CD4-positive, alpha-beta T cell (primary cell): Measurements from ENCODE around the gene DBT. TPM values are rescaled to one million over a fixed set of nuclear protein-coding genes. Genes with fewer than 3 reads are reported as not detected.
A peak's percentile ranks its signal among the peaks of the same experiment; 100 is the strongest.
"Not testable (repeated sequence)": the region's sequence is repeated elsewhere in the genome, so short reads cannot be mapped to it uniquely, and the experiment has no call there.

Source experiments
- ATAC-seq: fragments of 200-7000 bp; cut with Tn5 transposase; one replicate; pipeline ENCODE4 v1.10.0; 2022; ENCODE audit warnings: mild to moderate bottlenecking; ENCODE audit not compliant: poor library complexity
- CTCF ChIA-PET: fragments of 350-600 bp; sonication (Branson Sonifier 250); formaldehyde crosslinking; loops from one replicate; lab custom pipeline; 2021; ENCODE audit warnings: antibody characterized with exemption, inconsistent platforms; lab: Charles Lee
- POLR2A ChIA-PET: fragments of 350-600 bp; sonication (Branson Sonifier 250); formaldehyde crosslinking; loops from one replicate; lab custom pipeline; 2021; ENCODE audit warnings: antibody characterized with exemption, inconsistent platforms; lab: Charles Lee
- DNase-seq, 14 experiments: peaks; one replicate each; pipeline ENCODE4 v3.0.0-alpha.2; 2013 to 2020; ENCODE audit warnings: mixed read lengths in 2 of 14
- H3K27ac ChIP-seq, 2 donors: one replicate each; pipeline versions ENCODE4 v1.5.1 to v1.7.0; 2013; ENCODE audit warnings: low read length in 2 of 2, low read depth in 1 of 2, mild to moderate bottlenecking in 1 of 2
- H3K27me3 ChIP-seq, 2 experiments: 1 replicate in 1 of 2; 2 replicates in 1 of 2; pipeline versions ENCODE4 v1.6.1 to v1.7.0; 2013; ENCODE audit warnings: low read length in 2 of 2, control low read depth in 1 of 2, mild to moderate bottlenecking in 1 of 2, moderate library complexity in 1 of 2; ENCODE audit not compliant: insufficient read depth in 2 of 2, control insufficient read depth in 1 of 2
- H3K36me3 ChIP-seq: one replicate; pipeline ENCODE4 v1.6.1; 2013; ENCODE audit warnings: low read length, control low read depth; ENCODE audit not compliant: insufficient read depth
- H3K4me1 ChIP-seq: one replicate; pipeline ENCODE4 v1.6.1; 2013; ENCODE audit warnings: low read length, control low read depth; ENCODE audit not compliant: insufficient read depth
- H3K4me3 ChIP-seq: one replicate; pipeline ENCODE4 v1.5.1; 2013; ENCODE audit warnings: mild to moderate bottlenecking, low read length, moderate library complexity
- H3K9me3 ChIP-seq, 2 experiments: 1 replicate in 1 of 2; 2 replicates in 1 of 2; pipeline versions ENCODE4 v1.6.1 to v1.7.0; 2013; ENCODE audit warnings: low read length in 2 of 2, mild to moderate bottlenecking in 2 of 2, control low read depth in 1 of 2, moderate library complexity in 1 of 2; ENCODE audit not compliant: control insufficient read depth in 1 of 2, insufficient read depth in 1 of 2
- H3K27ac Mint-ChIP-seq: one replicate; pipeline ENCODE4 v1.8.0; 2020; ENCODE audit warnings: mixed read lengths
- H3K27me3 Mint-ChIP-seq: one replicate; pipeline ENCODE4 v1.8.0; 2021; ENCODE audit warnings: mixed read lengths
- H3K36me3 Mint-ChIP-seq: one replicate; pipeline ENCODE4 v1.8.0; 2021; ENCODE audit warnings: low read depth, mixed read lengths
- H3K4me1 Mint-ChIP-seq: one replicate; pipeline ENCODE4 v1.8.0; 2021; ENCODE audit warnings: low read depth, mixed read lengths
- H3K4me3 Mint-ChIP-seq: one replicate; pipeline ENCODE4 v1.8.0; 2020; ENCODE audit warnings: mild to moderate bottlenecking, mixed read lengths
- H3K9me3 Mint-ChIP-seq: one replicate; pipeline ENCODE4 v1.8.0; 2020; ENCODE audit warnings: mixed read lengths
- CTCF ChIP-seq: fragments of 200-600 bp; IDR thresholded peaks from one replicate; pipeline ENCODE4 v1.8.0; 2022; ENCODE audit warnings: antibody characterized with exemption, mild to moderate bottlenecking
- intact Hi-C, 2 experiments: fragments of 100-400 bp; cut with DNase I in 1 of 2; cut with micrococcal nuclease in 1 of 2; formaldehyde crosslinking; loops; one replicate each; pipeline versions ENCODE4 v1.15.1 to v1.9.0; 2023 to 2025; cut with DNase I, micrococcal nuclease
- polyA plus RNA-seq, 2 donors: library from polyadenylated mRNA; unstranded; fragments of 120-200 nt; gene quantifications; one replicate each; pipeline ENCODE4 v1.2.1, GENCODE V29; 2013
- total RNA-seq, 174 experiments: library from RNA in 2 of 174; stranded (reverse) in 2 of 174; gene quantifications; one replicate each; pipeline ENCODE4 v1.2.3 and lab custom pipeline; 2021 to 2026

DBT gene
- total RNA-seq (1 to 10 TPM; 5.3 to 5.4 TPM), total RNA-seq (lab: John Stamatoyannopoulos, UW) (12.3 to 61.8 (median 37.5) reads per million in 172 experiments)
- 7.5 TPM for polyA plus RNA-seq (2013, experiment 1 of 2)
- polyA plus RNA-seq (2013, experiment 2 of 2), result 9.1 TPM

- DNase-seq, result peak; percentile 82 to 95 (median 86)
- CTCF ChIA-PET, result interaction anchor here (1.2 to 1.7 kb wide), 2 partner anchors 16 to 210 kb away, joined by 4 to 5 read pairs; partner anchors contain the start of gene RTCA
- intact Hi-C loops, result loop anchor here (1.0 to 5.0 kb wide), 5 partner anchors 17 to 212 kb away; partner anchors contain the start of genes TRMT13 (in 2 of the 2), CDC14A (in 1 of the 2), RTCA (in 1 of the 2) and SASS6 (in 1 of the 2)
- Mint-ChIP-seq H3K4me1 (peaks cover 15% of the 10 kb centered on the region), H3K27me3 (no peaks in the 10 kb centered on the region), H3K27ac (no peak within 1 kb of the TSS), H3K4me3 (no peak within 1 kb of the TSS), H3K36me3 (no peaks in the 10 kb centered on the region), H3K9me3 (no peaks in the 10 kb centered on the region)
- ATAC-seq, result peak; percentile 99
- H3K9me3 ChIP-seq, result no peaks in the 10 kb centered on the region
- peak within 1 kb of the TSS; percentile 88 for H3K4me3 ChIP-seq
- peaks cover 11% of the 10 kb centered on the region for H3K4me1 ChIP-seq
- POLR2A ChIA-PET, result interaction anchor here (0.6 to 3.3 kb wide), 22 partner anchors 12 to 647 kb away, joined by 3 to 83 read pairs (median 4); partner anchors contain the start of genes CDC14A, RTCA, SASS6 and TRMT13
- H3K27me3 ChIP-seq, result no peaks in the 10 kb centered on the region
- H3K36me3 ChIP-seq, result no peaks in the 10 kb centered on the region
- peak within 1 kb of the TSS; percentile 51 to 69 for H3K27ac ChIP-seq
- no peak for TF ChIP-seq CTCF
These were observed at the start of gene DBT for GRCh38 chr1:100249537-100250257. Gene DBT (minus strand): TSS chr1:100249834. CDS start chr1:100249820, 14 bp downstream.

GRCh38 chr1:100298512-100298911 lies 48.9 kb upstream of the DBT start:
- no peaks in the 10 kb centered on the region for H3K27me3 Mint-ChIP-seq
- intact Hi-C loops, result loop anchor here in 1 of 2 experiments (10.0 kb wide), 1 partner anchor 46 kb away; no protein-coding TSS in a partner anchor

GRCh38 chr1:100296997-100297396 lies 47.4 kb upstream of the DBT start:
- DNase-seq, H3K4me1 Mint-ChIP-seq, CTCF ChIA-PET, H3K27me3 Mint-ChIP-seq, H3K27ac ChIP-seq, H3K4me1 ChIP-seq, POLR2A ChIA-PET, H3K9me3 ChIP-seq, ATAC-seq, H3K27ac Mint-ChIP-seq, H3K4me3 ChIP-seq, H3K4me3 Mint-ChIP-seq, H3K9me3 Mint-ChIP-seq, H3K27me3 ChIP-seq: not testable (repeated sequence)
- H3K36me3 ChIP-seq, result peaks cover 16% of the 10 kb centered on the region
- peaks cover 18% of the 10 kb centered on the region for H3K36me3 Mint-ChIP-seq
- intact Hi-C loops, result loop anchor here in 1 of 2 experiments (10.0 kb wide), 1 partner anchor 48 kb away; no protein-coding TSS in a partner anchor

More at GRCh38 chr1:100298512-100298911, 48.9 kb upstream of the DBT start:
- Histone ChIP-seq H3K36me3 (peaks cover 2% of the 10 kb centered on the region), H3K9me3 (no peaks in the 10 kb centered on the region), H3K27ac (no peak overlapping the region), H3K27me3 (no peaks in the 10 kb centered on the region), H3K4me3 (no peak overlapping the region), H3K4me1 (no peaks in the 10 kb centered on the region)
- Mint-ChIP-seq H3K9me3 (no peaks in the 10 kb centered on the region), H3K4me1 (no peaks in the 10 kb centered on the region), H3K36me3 (peaks cover 4% of the 10 kb centered on the region), H3K27ac (no peak overlapping the region), H3K4me3 (no peak overlapping the region)
- ChIA-PET POLR2A (interaction anchor here (1.3 kb wide), 1 partner anchor 161 kb away, joined by 3 read pairs; no protein-coding TSS in a partner anchor), CTCF (no interaction called here)
- ATAC-seq (no peak), DNase-seq (no peak)
- TF ChIP-seq CTCF, result no peak
